Measurements from ENCODE around the gene PAPLN.

Gene PAPLN

GRCh38 chr14:73245480-73246325 is 8.4 kb downstream of the PAPLN start:
- DNase-seq (ENCODE audit: low spot score): peak; percentile 33

- DNase-seq (ENCODE audit: low spot score): no peak
Measured at GRCh38 chr14:73246387-73247150, 9.3 kb downstream of the PAPLN start.

GRCh38 chr14:73248108-73248868 is 11.0 kb downstream of the PAPLN start:
- DNase-seq (ENCODE audit: low spot score): no peak

- DNase-seq (ENCODE audit: low spot score): no peak
Measured at GRCh38 chr14:73249108-73249507, 11.8 kb downstream of the PAPLN start.

- DNase-seq (ENCODE audit: low spot score): no peak
Measured at GRCh38 chr14:73249564-73250316, 12.4 kb downstream of the PAPLN start.

GRCh38 chr14:73250317-73250713 is 13.0 kb downstream of the PAPLN start:
- no peak for DNase-seq (ENCODE audit: low spot score)

- DNase-seq (ENCODE audit: low spot score): no peak
Measured at GRCh38 chr14:73250781-73251500, 13.6 kb downstream of the PAPLN start.

- DNase-seq (ENCODE audit: low spot score): no peak
Measured at GRCh38 chr14:73251516-73252215, 14.4 kb downstream of the PAPLN start.

- no peak for DNase-seq (ENCODE audit: low spot score)
Measured at GRCh38 chr14:73252491-73253322, 15.4 kb downstream of the PAPLN start.

- no peak for DNase-seq (ENCODE audit: low spot score)
Measured at GRCh38 chr14:73253323-73253610, 16.0 kb downstream of the PAPLN start.

- DNase-seq (ENCODE audit: low spot score): no peak
Measured at GRCh38 chr14:73253721-73254120, 16.4 kb downstream of the PAPLN start.

GRCh38 chr14:73254247-73255004 is 17.1 kb downstream of the PAPLN start:
- no peak for DNase-seq (ENCODE audit: low spot score)

- no peak for DNase-seq (ENCODE audit: low spot score)
Measured at GRCh38 chr14:73255005-73255400, 17.7 kb downstream of the PAPLN start.

GRCh38 chr14:73255693-73256225 is 18.5 kb downstream of the PAPLN start:
- DNase-seq (ENCODE audit: low spot score): no peak

GRCh38 chr14:73258076-73258475 is 20.8 kb downstream of the PAPLN start:
- no peak for DNase-seq (ENCODE audit: low spot score)

- no peak for DNase-seq (ENCODE audit: low spot score)
Measured at GRCh38 chr14:73258845-73259611, 21.7 kb downstream of the PAPLN start.

GRCh38 chr14:73259837-73260236 is 22.5 kb downstream of the PAPLN start:
- no peak for DNase-seq (ENCODE audit: low spot score)

- no peak for DNase-seq (ENCODE audit: low spot score)
Measured at GRCh38 chr14:73260574-73260973, 23.3 kb downstream of the PAPLN start.

All from CD4-positive, alpha-beta T cell treated with Interleukin-2 at 100 ng/mL for 4 hours (primary cell).